GM12891 (cell line): Measurements from ENCODE around the gene SWI5.

Experiments
- PAX5 ChIP-seq: IDR thresholded peaks from 2 replicates; pipeline ENCODE4 v1.6.1; 2011; ENCODE audit warnings: low read length, moderate library complexity, mild to moderate bottlenecking; ENCODE audit not compliant: insufficient read depth, severe bottlenecking
- POLR2A ChIP-seq: IDR thresholded peaks from 2 replicates; pipeline ENCODE4 v1.6.1; 2011; ENCODE audit warnings: low read depth, low read length, control low read depth
- POLR2AphosphoS5 ChIP-seq: IDR thresholded peaks from 2 replicates; pipeline ENCODE4 v1.6.1; 2011; ENCODE audit warnings: low read depth, low read length, control low read depth
- POU2F2 ChIP-seq: IDR thresholded peaks from 2 replicates; pipeline ENCODE4 v1.6.1; 2011; ENCODE audit warnings: low read depth, mild to moderate bottlenecking, control low read depth, low read length, moderate library complexity
- SPI1 ChIP-seq: IDR thresholded peaks from 2 replicates; pipeline ENCODE4 v1.6.1; 2011; ENCODE audit warnings: low read depth, low read length, control low read depth
- TAF1 ChIP-seq: IDR thresholded peaks from 2 replicates; pipeline ENCODE4 v1.6.1; 2011; ENCODE audit warnings: low read depth, low read length, control low read depth

GRCh38 chr9:128275198-128276007 lies 673 bp upstream of the SWI5 start, which contains the start of gene GOLGA2:
- no peak for TF ChIP-seq TAF1
- no peak; the same call in none of the 2 replicates for TF ChIP-seq POLR2A
- no peak for TF ChIP-seq PAX5
- TF ChIP-seq POLR2AphosphoS5 = no peak
- no peak for TF ChIP-seq SPI1
- TF ChIP-seq POU2F2 = no peak
